Breast epithelium (tissue), 4 donors: ENCODE measurements around the gene PREP. TPM values are rescaled to one million over a fixed set of nuclear protein-coding genes. Genes with fewer than 3 reads are reported as not detected.

Source experiments
- DNase-seq, 2 donors: peaks; one replicate each; pipeline ENCODE4 v3.0.0-alpha.2; 2019; ENCODE audit warnings: low spot score in 2 of 2
- H3K27ac ChIP-seq, 2 donors: fragments of 200-600 bp; sonication (generic) in 1 of 2; one replicate each; pipeline ENCODE4 v1.5.1; 2016 to 2019; ENCODE audit warnings: mild to moderate bottlenecking in 1 of 2
- H3K27me3 ChIP-seq, 2 donors: fragments of 200-600 bp; sonication (generic) in 1 of 2; one replicate each; pipeline versions ENCODE4 v1.5.1 to v1.6.0; 2017 to 2019; ENCODE audit warnings: control low read depth in 1 of 2, mild to moderate bottlenecking in 1 of 2
- H3K36me3 ChIP-seq: fragments of 200-600 bp; one replicate; pipeline ENCODE4 v1.5.1; 2019
- H3K4me1 ChIP-seq, 2 donors: fragments of 200-600 bp; sonication (generic); one replicate each; pipeline ENCODE4 v1.5.1; 2016 to 2019; ENCODE audit warnings: control low read depth in 1 of 2
- H3K4me3 ChIP-seq, 3 donors: fragments of 200-600 bp; sonication (generic); 1 replicate in 2 of 3; 2 replicates in 1 of 3; pipeline ENCODE4 v1.5.1; 2016 to 2019; ENCODE audit warnings: mild to moderate bottlenecking in 3 of 3, moderate library complexity in 2 of 3
- H3K9me3 ChIP-seq, 2 donors: fragments of 200-600 bp; sonication (generic) in 1 of 2; one replicate each; pipeline ENCODE4 v1.5.1; 2016 to 2019; ENCODE audit warnings: control low read depth in 1 of 2
- POLR2A ChIP-seq: fragments of 450-650 bp; IDR thresholded peaks from one replicate; pipeline ENCODE4 v1.6.1; 2016; ENCODE audit warnings: antibody characterized with exemption, mild to moderate bottlenecking, moderate library complexity
- POLR2AphosphoS5 ChIP-seq, 3 donors: sonication (generic); formaldehyde crosslinking; IDR thresholded peaks; one replicate each; pipeline ENCODE4 v1.6.1; 2017; ENCODE audit warnings: antibody characterized with exemption in 3 of 3
- intact Hi-C: fragments of 100-400 bp; cut with DNase I; formaldehyde crosslinking; loops from one replicate; pipeline ENCODE4 v1.15.1; 2023; ENCODE audit warnings: low total_unique reads
- total RNA-seq, 3 donors: library from RNA; depleted of rRNA; stranded (reverse); fragments of >200 nt; gene quantifications; one replicate each; pipeline ENCODE4 v1.1.0, GENCODE V29; 2016
- TF ChIP-seq, protein P1 (sequence below), 3 donors: fragments of 450-650 bp; IDR thresholded peaks; one replicate each; pipeline ENCODE4 v1.5.1; 2016 to 2017; ENCODE audit warnings: antibody characterized with exemption in 3 of 3, mild to moderate bottlenecking in 3 of 3, moderate library complexity in 3 of 3

Gene PREP
- total RNA-seq, 3 donors from 2014 or later: 18.4 to 22.3 (median 19.6) TPM

DNA sequence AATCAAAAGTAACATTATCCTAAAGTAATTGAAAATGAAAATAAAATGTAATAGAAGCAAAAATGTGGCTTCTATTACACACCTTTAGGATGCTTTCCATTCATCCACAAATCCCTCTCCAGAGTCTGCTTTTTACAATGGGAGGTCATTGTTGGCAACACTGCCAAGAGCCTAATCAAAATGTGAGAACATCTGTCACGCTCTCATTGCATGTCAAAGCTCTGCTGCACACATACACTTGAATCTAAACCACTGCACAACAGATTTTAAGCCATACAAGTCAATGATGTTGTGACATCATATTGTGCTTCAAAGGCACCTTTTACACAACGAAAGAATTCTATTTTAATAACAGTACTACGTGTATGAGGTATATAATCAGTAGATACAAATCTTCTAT is 82.1 kb downstream of the PREP start:
- Histone ChIP-seq H3K9me3 (no peaks in the 10 kb centered on the region), H3K4me3 (no peak overlapping the region), H3K27me3 (no peaks in the 10 kb centered on the region), H3K4me1 (peaks cover 0 to 4% of the 10 kb centered on the region in 2 donors), H3K36me3 (no peaks in the 10 kb centered on the region), H3K27ac (no peak overlapping the region)
- TF ChIP-seq POLR2AphosphoS5 (IDR thresholded peaks at IDR 0.05) (no peak), POLR2A (no peak)
- TF ChIP-seq, protein P1, sequence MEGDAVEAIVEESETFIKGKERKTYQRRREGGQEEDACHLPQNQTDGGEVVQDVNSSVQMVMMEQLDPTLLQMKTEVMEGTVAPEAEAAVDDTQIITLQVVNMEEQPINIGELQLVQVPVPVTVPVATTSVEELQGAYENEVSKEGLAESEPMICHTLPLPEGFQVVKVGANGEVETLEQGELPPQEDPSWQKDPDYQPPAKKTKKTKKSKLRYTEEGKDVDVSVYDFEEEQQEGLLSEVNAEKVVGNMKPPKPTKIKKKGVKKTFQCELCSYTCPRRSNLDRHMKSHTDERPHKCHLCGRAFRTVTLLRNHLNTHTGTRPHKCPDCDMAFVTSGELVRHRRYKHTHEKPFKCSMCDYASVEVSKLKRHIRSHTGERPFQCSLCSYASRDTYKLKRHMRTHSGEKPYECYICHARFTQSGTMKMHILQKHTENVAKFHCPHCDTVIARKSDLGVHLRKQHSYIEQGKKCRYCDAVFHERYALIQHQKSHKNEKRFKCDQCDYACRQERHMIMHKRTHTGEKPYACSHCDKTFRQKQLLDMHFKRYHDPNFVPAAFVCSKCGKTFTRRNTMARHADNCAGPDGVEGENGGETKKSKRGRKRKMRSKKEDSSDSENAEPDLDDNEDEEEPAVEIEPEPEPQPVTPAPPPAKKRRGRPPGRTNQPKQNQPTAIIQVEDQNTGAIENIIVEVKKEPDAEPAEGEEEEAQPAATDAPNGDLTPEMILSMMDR (IDR thresholded peaks at IDR 0.05): no peak
- intact Hi-C loops: no loop called here
- DNase-seq: no peak

- Histone ChIP-seq H3K27me3 (no peaks in the 10 kb centered on the region), H3K36me3 (no peaks in the 10 kb centered on the region)
- TF ChIP-seq, protein P1 (IDR thresholded peaks at IDR 0.05): no peak
- TF ChIP-seq POLR2A: no peak
- TF ChIP-seq POLR2AphosphoS5 (IDR thresholded peaks at IDR 0.05): no peak
Observed at GRCh38 chr6:105320271-105320670, 82.6 kb downstream of the PREP start.

GRCh38 chr6:105319331-105319730 is 83.6 kb downstream of the PREP start:
- H3K9me3 ChIP-seq: no peaks in the 10 kb centered on the region
- no peak for DNase-seq
- H3K4me1 ChIP-seq: peaks cover 0 to 4% of the 10 kb centered on the region in 2 donors
- H3K36me3 ChIP-seq: no peaks in the 10 kb centered on the region
- no peaks in the 10 kb centered on the region for H3K27me3 ChIP-seq
- H3K27ac ChIP-seq: no peak overlapping the region
- TF ChIP-seq POLR2AphosphoS5 (IDR thresholded peaks at IDR 0.05): no peak
- no peak overlapping the region for H3K4me3 ChIP-seq
- intact Hi-C loops: no loop called here

More at GRCh38 chr6:105320271-105320670, 82.6 kb downstream of the PREP start:
- no peak for DNase-seq
- Histone ChIP-seq H3K27ac (no peak overlapping the region), H3K9me3 (no peaks in the 10 kb centered on the region), H3K4me3 (no peak overlapping the region), H3K4me1 (peaks cover 0 to 4% of the 10 kb centered on the region in 2 donors)
- intact Hi-C loops: no loop called here

GRCh38 chr6:105318660-105319059 is 84.2 kb downstream of the PREP start:
- no peak overlapping the region for H3K4me3 ChIP-seq
- H3K4me1 ChIP-seq: peaks cover 0 to 4% of the 10 kb centered on the region in 2 donors
- no peaks in the 10 kb centered on the region for H3K36me3 ChIP-seq
- H3K27me3 ChIP-seq: no peaks in the 10 kb centered on the region
- no peak for DNase-seq
- no peak overlapping the region for H3K27ac ChIP-seq
- no peaks in the 10 kb centered on the region for H3K9me3 ChIP-seq
- TF ChIP-seq, protein P1 (IDR thresholded peaks at IDR 0.05): no peak
- TF ChIP-seq POLR2A: no peak
- no peak for TF ChIP-seq POLR2AphosphoS5 (IDR thresholded peaks at IDR 0.05)
- intact Hi-C loops: no loop called here

GRCh38 chr6:105317607-105318533 is 85.0 kb downstream of the PREP start:
- H3K27me3 ChIP-seq: no peaks in the 10 kb centered on the region
- H3K4me3 ChIP-seq: no peak overlapping the region
- H3K4me1 ChIP-seq: peaks cover 0 to 4% of the 10 kb centered on the region in 2 donors
- no peak for TF ChIP-seq POLR2AphosphoS5 (IDR thresholded peaks at IDR 0.05)
- TF ChIP-seq, protein P1 (IDR thresholded peaks at IDR 0.05): peak in 2 of 3 donors; percentile 40 to 47
- intact Hi-C loops: no loop called here
- DNase-seq: no peak
- H3K36me3 ChIP-seq: no peaks in the 10 kb centered on the region
- no peak overlapping the region for H3K27ac ChIP-seq
- H3K9me3 ChIP-seq: no peaks in the 10 kb centered on the region
